GM12874 (cell line): ENCODE data around the gene PDE7B.

Experiments used
- CTCF ChIP-seq: IDR thresholded peaks from 2 replicates; pipeline ENCODE4 v1.5.1; 2011; ENCODE audit warnings: low read depth, mild to moderate bottlenecking, control low read depth, low read length, moderate library complexity; ENCODE audit not compliant: insufficient read depth

Gene PDE7B

GRCh38 chr6:136169394-136170148 is 318.1 kb downstream of the PDE7B start:
- no peak for TF ChIP-seq CTCF

- no peak for TF ChIP-seq CTCF
Measured at GRCh38 chr6:136171231-136171630, 319.7 kb downstream of the PDE7B start.

- no peak for TF ChIP-seq CTCF
Measured at GRCh38 chr6:136173519-136174507, 322.3 kb downstream of the PDE7B start.

- no peak for TF ChIP-seq CTCF
Measured at GRCh38 chr6:136174510-136174909, 323.0 kb downstream of the PDE7B start.

GRCh38 chr6:136175873-136176272 is 324.4 kb downstream of the PDE7B start:
- TF ChIP-seq CTCF, result no peak

GRCh38 chr6:136178749-136179148 is 327.2 kb downstream of the PDE7B start:
- TF ChIP-seq CTCF, result no peak

- no peak for TF ChIP-seq CTCF
Measured at GRCh38 chr6:136180704-136181511, 329.4 kb downstream of the PDE7B start.
